Stimulated activated memory B cell treated with anti-CD40 and anti-IgM and Interleukin-4, amounts not matched to agents 10 μg/mL and 1 μg/mL and 100 μg/mL, for 72 hours (primary cell): ENCODE results near the gene APBA2.

ENCODE experiments used
- ATAC-seq: fragments of 150-1000 bp; cut with Tn5 transposase; 2 replicates; pipeline ENCODE4 v1.10.0; 2021
- H3K27ac Mint-ChIP-seq: one replicate; pipeline ENCODE4 v1.8.0; 2022; ENCODE audit warnings: mild to moderate bottlenecking, mixed read lengths
- H3K27me3 Mint-ChIP-seq: one replicate; pipeline ENCODE4 v1.8.0; 2022; ENCODE audit warnings: mixed read lengths
- H3K36me3 Mint-ChIP-seq: one replicate; pipeline ENCODE4 v1.8.0; 2022; ENCODE audit warnings: mixed read lengths
- H3K4me1 Mint-ChIP-seq: one replicate; pipeline ENCODE4 v1.8.0; 2022; ENCODE audit warnings: mixed read lengths
- H3K4me3 Mint-ChIP-seq: one replicate; pipeline ENCODE4 v1.8.0; 2022; ENCODE audit warnings: mild to moderate bottlenecking, moderate library complexity, mixed read lengths
- H3K9me3 Mint-ChIP-seq: one replicate; pipeline ENCODE4 v1.8.0; 2022; ENCODE audit warnings: mixed read lengths

Gene APBA2

DNA sequence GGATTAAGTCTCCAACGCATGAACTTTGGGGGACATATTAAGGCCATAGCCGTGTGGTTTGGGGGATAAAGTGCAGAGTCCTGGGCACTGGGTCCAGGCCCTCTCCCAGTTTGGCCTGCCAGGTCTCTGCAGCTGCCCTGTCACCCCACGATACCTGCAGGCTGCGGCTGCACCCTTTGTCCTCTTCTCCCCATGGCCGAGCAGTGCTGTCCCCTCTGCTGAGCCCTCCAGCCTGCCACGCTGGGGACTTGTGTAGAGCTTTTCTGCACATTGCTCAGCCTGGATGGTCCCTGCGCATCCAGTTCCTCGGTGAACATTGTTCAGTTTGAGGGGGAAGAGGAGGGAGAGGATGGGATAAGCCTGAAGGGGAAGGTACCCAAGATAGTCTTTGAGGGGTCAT lies 167.2 kb downstream of the APBA2 start:
- H3K36me3 Mint-ChIP-seq, result no peaks in the 10 kb centered on the region
- ATAC-seq, result no peak
- H3K27me3 Mint-ChIP-seq, result no peaks in the 10 kb centered on the region
- H3K4me3 Mint-ChIP-seq, result no peak overlapping the region
- no peak overlapping the region for H3K27ac Mint-ChIP-seq
- H3K4me1 Mint-ChIP-seq, result no peaks in the 10 kb centered on the region
- H3K9me3 Mint-ChIP-seq, result peaks cover 8% of the 10 kb centered on the region

DNA sequence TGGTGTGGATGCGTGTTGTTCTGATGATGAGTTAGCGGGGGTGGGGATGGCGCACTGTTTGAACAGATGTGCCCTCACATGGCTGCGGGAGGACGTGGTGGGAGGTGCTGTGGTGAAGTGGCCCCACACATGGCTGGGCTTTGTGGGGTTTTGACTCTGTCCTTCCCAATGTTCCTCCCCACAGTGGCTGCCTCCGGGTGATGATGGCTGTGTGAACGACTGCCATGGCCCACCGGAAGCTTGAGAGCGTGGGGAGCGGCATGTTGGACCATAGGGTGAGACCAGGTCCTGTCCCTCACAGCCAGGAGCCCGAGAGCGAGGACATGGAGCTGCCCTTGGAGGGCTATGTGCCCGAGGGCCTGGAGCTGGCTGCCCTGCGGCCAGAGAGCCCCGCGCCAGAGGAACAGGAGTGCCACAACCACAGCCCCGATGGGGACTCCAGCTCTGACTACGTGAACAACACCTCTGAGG lies 167.9 kb downstream of the APBA2 start:
- Mint-ChIP-seq H3K36me3 (no peaks in the 10 kb centered on the region), H3K4me1 (no peaks in the 10 kb centered on the region), H3K27me3 (no peaks in the 10 kb centered on the region), H3K9me3 (peaks cover 8% of the 10 kb centered on the region), H3K27ac (no peak overlapping the region), H3K4me3 (no peak overlapping the region)
- no peak for ATAC-seq

- Mint-ChIP-seq H3K4me3 (no peak overlapping the region), H3K27me3 (no peaks in the 10 kb centered on the region), H3K4me1 (no peaks in the 10 kb centered on the region), H3K36me3 (no peaks in the 10 kb centered on the region), H3K27ac (no peak overlapping the region), H3K9me3 (peaks cover 10% of the 10 kb centered on the region)
- ATAC-seq, result no peak
Measured at GRCh38 chr15:29054171-29055045, 168.6 kb downstream of the APBA2 start.

DNA sequence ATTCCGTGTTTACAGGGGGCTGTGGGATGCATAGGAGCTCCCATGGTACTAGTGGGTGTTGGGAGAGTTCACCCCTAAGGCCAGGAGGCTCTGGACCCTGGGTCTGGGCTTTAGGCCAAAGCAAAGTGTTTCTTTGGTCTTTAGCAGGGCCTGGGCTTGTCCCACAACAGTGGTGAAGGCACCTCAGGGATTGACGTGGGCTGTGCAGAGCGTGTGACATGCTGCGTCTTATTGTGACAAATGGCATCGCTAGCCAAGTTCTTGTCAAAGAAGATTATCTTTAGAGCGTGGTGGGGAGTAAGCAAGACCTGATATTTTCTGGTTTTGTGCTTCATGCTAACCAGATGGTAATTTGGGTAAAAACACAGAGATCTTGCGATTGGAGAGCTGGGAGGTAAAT lies 170.1 kb downstream of the APBA2 start:
- ATAC-seq, result no peak
- H3K9me3 Mint-ChIP-seq, result peaks cover 11% of the 10 kb centered on the region
- no peaks in the 10 kb centered on the region for H3K36me3 Mint-ChIP-seq
- no peaks in the 10 kb centered on the region for H3K4me1 Mint-ChIP-seq
- no peak overlapping the region for H3K27ac Mint-ChIP-seq
- H3K27me3 Mint-ChIP-seq, result no peaks in the 10 kb centered on the region
- no peak overlapping the region for H3K4me3 Mint-ChIP-seq

DNA sequence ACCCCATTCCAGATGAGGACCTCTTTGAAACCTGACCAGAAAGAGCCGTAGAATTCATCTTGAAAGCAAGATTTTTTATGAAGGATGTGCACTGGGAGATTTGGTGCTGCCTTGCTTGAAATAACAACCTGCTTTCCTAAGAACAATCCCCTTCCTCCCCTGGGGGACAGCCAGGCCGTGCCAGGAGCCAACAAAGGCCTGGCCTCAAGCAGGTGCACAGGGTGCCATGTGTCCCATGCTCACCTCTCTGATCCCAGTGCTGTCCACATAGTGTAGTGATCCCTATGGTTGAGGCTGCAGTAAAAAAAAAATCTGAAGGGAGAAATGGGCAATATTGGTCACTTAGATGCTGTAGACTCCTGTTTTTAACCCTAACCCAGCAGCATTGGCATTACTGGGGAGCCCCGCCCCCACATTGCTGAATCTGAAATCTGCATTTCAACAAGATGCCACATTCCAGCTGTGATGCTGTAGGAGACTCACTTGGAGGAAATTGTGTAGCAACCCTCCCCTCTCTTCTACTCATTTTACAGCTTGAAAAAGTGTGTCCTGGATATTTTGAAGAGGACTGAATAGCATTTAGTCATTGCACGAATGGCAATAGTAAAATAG lies 171.2 kb downstream of the APBA2 start:
- H3K4me3 Mint-ChIP-seq, result no peak overlapping the region
- no peak for ATAC-seq
- H3K4me1 Mint-ChIP-seq, result no peaks in the 10 kb centered on the region
- peaks cover 11% of the 10 kb centered on the region for H3K9me3 Mint-ChIP-seq
- H3K27me3 Mint-ChIP-seq, result no peaks in the 10 kb centered on the region
- no peak overlapping the region for H3K27ac Mint-ChIP-seq
- no peaks in the 10 kb centered on the region for H3K36me3 Mint-ChIP-seq

DNA sequence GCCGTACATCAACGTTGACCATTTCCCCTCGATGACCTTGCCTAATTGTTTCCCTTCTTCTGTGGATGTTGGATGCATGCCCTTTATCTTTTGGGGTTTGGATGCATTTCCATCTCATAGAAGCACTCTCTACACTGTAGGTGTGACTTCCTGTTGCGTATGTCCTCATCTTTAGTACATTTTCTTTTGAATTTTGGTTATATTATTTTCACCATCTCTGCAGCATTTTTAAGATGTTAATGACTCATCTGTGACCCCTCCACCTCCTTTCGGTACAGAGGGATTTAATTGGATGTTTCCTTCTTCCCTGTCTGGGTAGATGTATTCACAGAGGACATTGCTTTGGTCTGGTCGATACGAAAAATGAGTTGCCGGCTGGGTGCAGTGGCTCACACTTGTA lies 172.1 kb downstream of the APBA2 start:
- Mint-ChIP-seq H3K9me3 (peaks cover 11% of the 10 kb centered on the region), H3K36me3 (no peaks in the 10 kb centered on the region), H3K27ac (no peak overlapping the region), H3K4me1 (no peaks in the 10 kb centered on the region), H3K27me3 (no peaks in the 10 kb centered on the region), H3K4me3 (no peak overlapping the region)
- no peak for ATAC-seq

- H3K27me3 Mint-ChIP-seq, result peaks cover 5% of the 10 kb centered on the region
- no peaks in the 10 kb centered on the region for H3K4me1 Mint-ChIP-seq
- peaks cover 5% of the 10 kb centered on the region for H3K9me3 Mint-ChIP-seq
- no peak overlapping the region for H3K4me3 Mint-ChIP-seq
- no peak overlapping the region for H3K27ac Mint-ChIP-seq
- ATAC-seq, result no peak
- no peaks in the 10 kb centered on the region for H3K36me3 Mint-ChIP-seq
Measured at GRCh38 chr15:29058903-29059539, 173.2 kb downstream of the APBA2 start.

DNA sequence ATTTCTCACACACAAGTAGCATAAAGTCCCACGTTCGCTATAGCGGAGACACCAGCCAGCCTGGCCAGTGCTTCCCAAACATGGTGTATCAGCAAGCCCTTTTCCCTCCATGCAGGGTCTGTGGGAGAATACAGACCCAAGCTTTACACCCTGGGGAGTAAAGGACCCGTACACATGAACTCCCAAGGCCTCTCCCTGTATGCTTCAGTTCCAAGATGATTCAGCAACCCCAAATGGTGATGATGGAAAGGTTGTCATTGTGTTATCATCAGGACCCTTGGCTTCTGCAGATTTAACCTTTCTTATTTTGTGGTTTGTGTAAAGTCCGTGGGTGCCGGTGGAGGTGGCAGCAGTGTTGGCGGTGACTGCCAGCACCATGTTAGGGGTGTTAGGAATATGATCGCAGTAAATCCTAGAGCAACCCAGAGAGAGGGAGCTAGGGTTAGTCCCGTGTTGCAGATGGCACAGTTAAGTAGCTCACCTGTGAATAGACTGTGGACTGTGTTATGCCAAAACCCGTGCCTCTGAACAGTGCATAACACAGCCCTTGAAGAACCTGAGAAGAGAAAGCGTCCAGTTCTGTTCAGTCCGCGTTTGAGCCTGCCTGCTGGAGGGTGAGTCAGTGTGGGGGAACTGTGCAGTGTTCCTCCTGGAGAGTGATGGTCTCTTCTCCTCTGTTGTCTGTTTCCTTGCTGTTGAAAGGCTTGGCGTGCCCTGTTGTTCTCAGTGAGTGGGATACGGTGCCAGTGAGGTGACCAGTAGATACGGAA lies 174.3 kb downstream of the APBA2 start:
- Mint-ChIP-seq H3K27ac (no peak overlapping the region), H3K4me1 (no peaks in the 10 kb centered on the region), H3K27me3 (peaks cover 8% of the 10 kb centered on the region), H3K4me3 (no peak overlapping the region), H3K36me3 (no peaks in the 10 kb centered on the region), H3K9me3 (peaks cover 5% of the 10 kb centered on the region)
- ATAC-seq, result no peak

DNA sequence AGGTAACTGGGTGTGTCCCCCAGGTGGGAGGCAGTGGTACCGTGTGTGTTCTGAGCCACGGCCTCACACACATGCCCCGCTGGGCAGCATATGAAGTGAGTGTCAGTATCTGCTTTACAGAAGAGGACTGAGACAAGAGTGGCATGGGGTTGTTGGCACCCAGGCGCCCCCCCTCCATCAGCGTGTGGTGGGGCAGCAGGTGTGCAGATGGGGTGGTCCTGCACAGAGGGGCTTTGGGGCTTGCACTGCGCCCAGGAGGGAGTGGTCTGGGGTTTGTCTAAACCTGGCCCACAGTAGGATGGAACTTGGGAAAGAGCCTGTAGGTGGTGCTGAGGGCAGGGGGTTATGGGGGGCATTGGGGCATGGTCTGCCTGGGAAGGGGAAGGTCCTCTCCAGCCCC lies 176.0 kb downstream of the APBA2 start:
- H3K36me3 Mint-ChIP-seq, result no peaks in the 10 kb centered on the region
- no peaks in the 10 kb centered on the region for H3K4me1 Mint-ChIP-seq
- ATAC-seq, result no peak
- peaks cover 5% of the 10 kb centered on the region for H3K9me3 Mint-ChIP-seq
- peaks cover 8% of the 10 kb centered on the region for H3K27me3 Mint-ChIP-seq
- no peak overlapping the region for H3K27ac Mint-ChIP-seq
- H3K4me3 Mint-ChIP-seq, result no peak overlapping the region

DNA sequence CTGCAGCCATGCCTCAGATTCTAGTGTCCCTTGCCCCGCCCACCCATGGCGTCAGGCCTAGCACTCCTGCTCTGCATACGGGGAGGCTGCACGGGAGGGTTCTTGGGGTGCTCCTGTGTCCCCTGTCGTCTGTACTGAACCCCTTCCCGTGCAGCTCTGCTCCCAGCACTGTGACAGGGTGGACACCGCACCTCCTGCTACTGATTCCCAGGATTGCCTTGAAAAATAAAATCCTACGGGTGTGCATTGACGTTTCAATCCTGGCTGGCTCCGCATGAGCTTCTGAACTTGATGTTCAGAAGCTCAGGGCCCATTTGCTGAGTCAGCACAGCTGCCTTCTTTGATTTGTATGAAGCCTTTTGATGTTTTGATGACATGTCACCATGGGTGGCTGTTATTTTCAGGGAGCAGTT lies 176.4 kb downstream of the APBA2 start:
- no peak for ATAC-seq
- Mint-ChIP-seq H3K36me3 (no peaks in the 10 kb centered on the region), H3K27ac (no peak overlapping the region), H3K4me3 (no peak overlapping the region), H3K27me3 (peaks cover 8% of the 10 kb centered on the region), H3K4me1 (no peaks in the 10 kb centered on the region), H3K9me3 (peaks cover 5% of the 10 kb centered on the region)

DNA sequence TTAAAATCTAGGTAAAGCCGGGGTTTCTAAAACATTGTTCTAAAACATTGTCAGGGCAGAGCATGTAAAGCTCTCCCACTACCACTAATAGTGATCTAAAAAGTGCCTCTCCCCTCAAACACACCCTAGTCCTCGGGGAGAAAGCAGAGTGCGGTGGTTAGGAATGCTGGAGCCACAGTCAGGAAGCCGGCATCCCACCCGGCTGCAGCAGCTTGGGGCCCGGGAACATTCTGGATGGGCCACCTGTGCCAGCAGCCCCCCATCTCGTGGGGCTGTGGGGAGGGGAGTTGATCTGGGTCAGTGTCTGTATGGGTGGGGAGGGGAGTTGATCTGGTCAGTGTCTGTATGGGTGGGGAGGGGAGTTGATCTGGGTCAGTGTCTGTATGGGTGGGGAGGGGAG lies 176.9 kb downstream of the APBA2 start:
- Mint-ChIP-seq H3K27ac (no peak overlapping the region), H3K4me1 (no peaks in the 10 kb centered on the region)

GRCh38 chr15:29063646-29064045 lies 177.9 kb downstream of the APBA2 start:
- Mint-ChIP-seq H3K36me3 (no peaks in the 10 kb centered on the region), H3K27me3 (peaks cover 8% of the 10 kb centered on the region), H3K9me3 (peaks cover 5% of the 10 kb centered on the region), H3K4me1 (no peaks in the 10 kb centered on the region), H3K4me3 (no peak overlapping the region), H3K27ac (no peak overlapping the region)
- ATAC-seq, result no peak

More for the DNA sequence above, 176.9 kb downstream of the APBA2 start:
- H3K36me3 Mint-ChIP-seq, result no peaks in the 10 kb centered on the region
- ATAC-seq, result no peak
- no peak overlapping the region for H3K4me3 Mint-ChIP-seq
- H3K27me3 Mint-ChIP-seq, result peaks cover 8% of the 10 kb centered on the region
- H3K9me3 Mint-ChIP-seq, result peaks cover 5% of the 10 kb centered on the region

GRCh38 chr15:29064290-29064689 lies 178.5 kb downstream of the APBA2 start:
- Mint-ChIP-seq H3K4me1 (no peaks in the 10 kb centered on the region), H3K9me3 (peaks cover 7% of the 10 kb centered on the region), H3K36me3 (no peaks in the 10 kb centered on the region), H3K27me3 (peaks cover 8% of the 10 kb centered on the region), H3K4me3 (no peak overlapping the region), H3K27ac (no peak overlapping the region)
- ATAC-seq, result no peak

DNA sequence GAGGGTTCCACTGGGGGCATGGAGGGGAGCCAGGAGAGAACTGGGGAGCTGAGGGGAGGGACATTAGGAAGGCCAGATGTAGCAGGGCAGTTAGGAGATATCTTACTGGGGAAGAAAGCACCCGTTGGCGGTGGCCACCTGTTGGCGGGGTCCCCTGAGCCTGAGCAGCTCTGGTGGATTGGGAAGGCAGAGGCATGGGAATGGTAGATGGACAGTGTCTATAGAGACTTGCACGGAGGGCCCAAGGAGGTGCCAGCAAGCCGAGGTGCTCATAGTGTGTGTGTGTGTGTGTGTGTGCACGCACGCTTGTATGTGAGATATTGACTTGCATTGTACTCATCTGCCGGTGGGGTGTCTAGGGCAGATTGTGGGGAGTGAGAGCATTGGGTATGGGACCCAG lies 179.0 kb downstream of the APBA2 start:
- Mint-ChIP-seq H3K4me1 (no peaks in the 10 kb centered on the region), H3K27me3 (peaks cover 8% of the 10 kb centered on the region), H3K36me3 (no peaks in the 10 kb centered on the region), H3K4me3 (no peak overlapping the region), H3K27ac (no peak overlapping the region), H3K9me3 (peaks cover 10% of the 10 kb centered on the region)
- no peak for ATAC-seq

DNA sequence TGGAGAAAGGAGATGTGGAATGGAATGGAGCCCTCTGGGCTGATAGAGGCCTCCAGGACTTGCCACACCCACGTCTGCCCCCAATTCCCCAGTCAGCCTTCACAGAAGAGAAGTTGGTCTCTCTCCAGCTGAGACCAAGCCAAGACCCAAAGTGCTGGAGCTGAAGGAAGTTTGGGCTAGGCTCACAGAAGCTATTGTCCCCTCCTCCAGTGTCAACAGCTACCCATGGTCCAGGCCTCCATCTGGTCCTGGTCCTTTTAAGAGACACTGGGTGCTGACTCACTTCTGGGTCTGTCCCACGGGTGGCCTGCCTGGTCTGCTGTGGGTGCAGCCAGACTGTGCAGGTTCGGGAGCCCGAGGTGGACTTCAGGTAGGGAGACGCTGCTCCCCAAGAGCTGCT lies 179.8 kb downstream of the APBA2 start:
- Mint-ChIP-seq H3K27me3 (peaks cover 8% of the 10 kb centered on the region), H3K4me3 (no peak overlapping the region), H3K9me3 (peaks cover 9% of the 10 kb centered on the region), H3K36me3 (no peaks in the 10 kb centered on the region), H3K4me1 (no peaks in the 10 kb centered on the region), H3K27ac (no peak overlapping the region)
- no peak for ATAC-seq
